SH-SY5Y (cell line): ENCODE measurements around the gene TENT4B.

Source experiments
- GATA2 ChIP-seq: IDR thresholded peaks from 2 replicates; pipeline ENCODE4 v1.6.1; 2011; ENCODE audit warnings: mild to moderate bottlenecking, low read depth, low read length
- GATA3 ChIP-seq: IDR thresholded peaks from 2 replicates; pipeline ENCODE4 v1.6.1; 2011; ENCODE audit warnings: low read depth, mild to moderate bottlenecking, low read length, moderate library complexity

Gene TENT4B

GRCh38 chr16:50146479-50147435 lies 6.3 kb upstream of the TENT4B start:
- TF ChIP-seq GATA2 = no peak
- no peak for TF ChIP-seq GATA3

GRCh38 chr16:50151322-50151721 lies 1.8 kb upstream of the TENT4B start:
- TF ChIP-seq GATA2 (no peak), GATA3 (no peak)

GRCh38 chr16:50151756-50152155 lies 1.4 kb upstream of the TENT4B start:
- TF ChIP-seq GATA2 (no peak), GATA3 (no peak)

- no peak for TF ChIP-seq GATA2
- TF ChIP-seq GATA3 = no peak
Observed at GRCh38 chr16:50152351-50152806, 727 bp upstream of the TENT4B start.

GRCh38 chr16:50153596-50154419 lies 702 bp downstream of the TENT4B start:
- TF ChIP-seq GATA2 (no peak), GATA3 (no peak)

GRCh38 chr16:50154420-50154950 lies 1.4 kb downstream of the TENT4B start:
- no peak for TF ChIP-seq GATA3
- TF ChIP-seq GATA2 = no peak

- no peak for TF ChIP-seq GATA3
- TF ChIP-seq GATA2 = no peak
Observed at GRCh38 chr16:50155925-50156324, 2.8 kb downstream of the TENT4B start.

- no peak for TF ChIP-seq GATA3
- no peak for TF ChIP-seq GATA2
Observed at GRCh38 chr16:50156590-50156989, 3.5 kb downstream of the TENT4B start.

- TF ChIP-seq GATA2 = no peak
- no peak for TF ChIP-seq GATA3
Observed at GRCh38 chr16:50160495-50161164, 7.5 kb downstream of the TENT4B start.

- no peak for TF ChIP-seq GATA2
- no peak for TF ChIP-seq GATA3
Observed at GRCh38 chr16:50161950-50162349, 8.8 kb downstream of the TENT4B start.

GRCh38 chr16:50165473-50165872 lies 12.4 kb downstream of the TENT4B start:
- TF ChIP-seq GATA3 = no peak
- no peak for TF ChIP-seq GATA2

GRCh38 chr16:50166511-50167500 lies 13.7 kb downstream of the TENT4B start:
- TF ChIP-seq GATA3 (no peak), GATA2 (no peak)
